ENCODE data around the gene OR2J3.
"Not testable (repeated sequence)": the region's sequence is repeated elsewhere in the genome, so short reads cannot be mapped to it uniquely, and the experiment has no call there.

OR2J3 gene

DNA sequence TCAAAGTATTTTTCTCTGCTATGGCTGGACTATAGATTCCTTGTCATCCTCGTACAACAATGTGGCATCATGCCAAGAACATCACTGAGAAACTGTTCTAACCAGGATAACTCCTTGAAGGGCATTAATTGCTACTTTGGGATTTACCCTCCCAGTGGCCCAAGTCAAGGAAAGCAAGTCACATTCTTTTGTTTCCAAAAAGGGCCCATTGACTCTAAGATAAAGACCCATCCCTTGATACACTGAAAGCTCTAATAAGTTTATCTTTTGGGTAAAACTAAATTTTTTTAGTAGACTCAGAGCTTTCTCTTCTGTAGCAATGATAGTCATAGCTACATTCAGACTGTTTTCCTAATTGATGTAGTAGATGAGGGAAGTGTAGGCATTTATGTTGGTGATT, at the start of gene OR2J3:
OR2J3 (plus strand) TSS at position 301 of the 400 bp plus-strand sequence. CDS start 3,833 bp downstream, outside the sequence.
- no peak for DNase-seq

- DNase-seq = peak; percentile 19
Measured at GRCh38 chr6:29071831-29072723, 35.8 kb upstream of the OR2J3 start.

- DNase-seq = no peak
Measured at GRCh38 chr6:29079203-29079602, 28.7 kb upstream of the OR2J3 start.

DNA sequence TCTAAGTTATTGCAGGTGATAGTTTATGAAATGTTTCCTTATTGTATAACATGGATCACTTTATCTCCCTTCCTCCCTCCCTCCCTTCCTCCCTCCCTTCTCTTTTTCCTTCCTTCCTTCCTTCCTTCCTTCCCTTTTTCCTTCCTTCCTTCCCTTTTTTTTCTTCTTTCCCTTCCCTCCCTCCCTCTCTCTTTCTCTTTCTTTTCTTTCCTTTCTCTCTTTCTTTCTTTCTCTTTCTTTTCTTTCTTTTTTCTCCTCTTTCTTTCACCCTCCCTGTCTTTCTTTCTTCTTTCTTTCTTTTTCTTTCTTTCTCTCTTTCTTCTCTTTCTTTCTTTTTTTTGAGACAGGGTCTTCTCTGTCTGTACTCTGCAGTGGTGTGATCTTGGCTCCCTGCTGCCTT, 26.5 kb upstream of the OR2J3 start:
- DNase-seq = no peak

DNA sequence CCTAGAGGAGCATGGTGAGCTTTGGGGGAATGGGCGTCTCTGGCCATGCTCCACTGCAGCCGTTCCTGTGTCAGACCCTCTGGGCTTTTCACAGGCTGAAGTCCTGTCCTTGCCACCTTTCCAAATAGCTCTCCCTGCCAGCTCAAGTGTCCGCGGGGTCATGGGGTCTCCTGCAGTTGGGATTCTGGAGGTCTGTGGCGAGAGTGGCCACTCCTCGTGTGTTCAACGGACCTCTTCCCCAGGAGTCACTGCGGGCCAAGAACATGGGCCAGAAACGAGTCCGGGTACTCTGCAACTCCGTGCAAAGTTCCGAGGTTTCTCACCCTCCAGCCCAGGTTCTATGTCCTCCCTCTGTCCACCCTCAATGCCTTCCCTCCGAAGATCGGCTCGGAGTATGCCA, 25.4 kb upstream of the OR2J3 start:
- no peak for DNase-seq

DNA sequence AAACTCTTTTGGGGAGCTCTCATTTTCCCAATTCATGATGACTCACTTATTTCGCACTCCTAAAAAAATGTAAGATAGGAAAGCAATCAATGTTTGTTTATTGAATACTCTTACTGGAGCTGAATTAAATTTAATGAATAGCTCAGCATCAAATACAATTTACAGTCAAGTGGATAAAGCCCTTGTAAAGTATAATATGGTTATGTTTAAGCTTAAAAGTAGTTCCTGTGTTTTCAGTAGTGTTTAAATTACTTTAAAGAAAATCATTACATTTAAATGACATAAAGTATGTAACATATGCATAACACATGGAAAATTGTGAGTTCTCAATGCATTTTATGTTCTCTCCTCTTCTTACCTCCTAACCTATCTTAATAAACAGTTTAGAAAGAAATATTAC, 20.6 kb upstream of the OR2J3 start, which contains the start of gene OR2B3:
OR2B3 (minus strand) TSS at position 101 of the 400 bp plus-strand sequence; CDS start at position 36, 65 bp downstream.
- DNase-seq = no peak

DNA sequence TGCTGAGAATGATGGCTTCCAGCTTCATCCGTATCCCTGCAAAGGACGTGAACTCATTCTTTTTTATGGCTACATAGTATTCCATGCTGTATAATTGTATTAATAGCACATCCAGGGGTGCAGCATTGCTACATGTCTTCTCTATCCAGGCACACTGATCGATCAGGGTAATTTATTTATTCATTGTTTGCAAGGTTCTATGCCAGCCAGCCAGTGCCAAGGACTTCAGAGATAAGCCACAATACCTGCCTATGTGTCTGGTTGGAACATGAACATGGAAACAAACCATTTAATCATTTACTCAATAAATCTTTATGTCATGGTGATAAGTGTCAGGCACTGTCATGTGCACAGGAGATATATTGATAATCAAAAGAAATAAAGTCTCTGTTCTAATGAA, 14.9 kb upstream of the OR2J3 start:
- no peak for DNase-seq

GRCh38 chr6:29097803-29098202, 10.1 kb upstream of the OR2J3 start:
- no peak for DNase-seq

DNA sequence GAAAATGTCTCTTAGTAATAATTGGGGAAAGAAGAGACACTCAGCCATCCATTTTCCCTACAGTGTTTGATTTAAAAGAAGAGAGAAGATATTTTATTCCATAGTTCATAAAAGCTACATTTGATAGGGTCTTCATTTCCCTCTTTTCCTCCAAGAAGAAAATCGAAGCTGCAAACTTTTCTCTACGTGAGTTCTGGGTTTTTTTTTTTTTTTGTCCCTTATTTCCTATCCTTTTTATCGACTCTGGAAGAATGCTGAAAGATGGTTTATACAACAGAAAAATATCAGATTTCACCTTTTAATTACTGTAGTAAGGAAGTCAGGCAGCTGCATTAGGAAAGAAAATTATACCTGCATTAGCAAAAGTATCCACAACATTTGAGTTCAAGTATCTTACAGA, 8.7 kb upstream of the OR2J3 start, which contains the start of gene OR2J1:
OR2J1 (plus strand) TSS at position 301 of the 400 bp plus-strand sequence. CDS start 1,453 bp downstream, outside the sequence.
- DNase-seq = no peak

DNA sequence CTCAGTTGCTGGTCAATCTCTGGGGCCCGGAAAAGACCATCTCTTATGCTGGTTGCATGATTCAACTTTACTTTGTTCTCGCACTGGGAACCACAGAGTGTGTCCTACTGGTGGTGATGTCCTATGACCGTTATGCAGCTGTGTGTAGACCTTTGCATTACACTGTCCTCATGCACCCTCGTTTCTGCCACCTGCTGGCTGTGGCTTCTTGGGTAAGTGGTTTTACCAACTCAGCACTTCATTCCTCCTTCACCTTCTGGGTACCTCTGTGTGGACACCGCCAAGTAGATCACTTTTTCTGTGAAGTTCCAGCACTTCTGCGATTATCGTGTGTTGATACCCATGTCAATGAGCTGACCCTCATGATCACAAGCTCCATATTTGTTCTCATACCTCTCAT, 4.3 kb downstream of the OR2J3 start:
- no peak for DNase-seq

- not testable (repeated sequence) for DNase-seq
Measured at GRCh38 chr6:29114964-29115363, 7.1 kb downstream of the OR2J3 start.

GRCh38 chr6:29129326-29130012, 21.6 kb downstream of the OR2J3 start:
- DNase-seq = no peak

GRCh38 chr6:29130644-29131043, 22.8 kb downstream of the OR2J3 start:
- DNase-seq = no peak

- DNase-seq = no peak
Measured at GRCh38 chr6:29131691-29132090, 23.8 kb downstream of the OR2J3 start.

DNA sequence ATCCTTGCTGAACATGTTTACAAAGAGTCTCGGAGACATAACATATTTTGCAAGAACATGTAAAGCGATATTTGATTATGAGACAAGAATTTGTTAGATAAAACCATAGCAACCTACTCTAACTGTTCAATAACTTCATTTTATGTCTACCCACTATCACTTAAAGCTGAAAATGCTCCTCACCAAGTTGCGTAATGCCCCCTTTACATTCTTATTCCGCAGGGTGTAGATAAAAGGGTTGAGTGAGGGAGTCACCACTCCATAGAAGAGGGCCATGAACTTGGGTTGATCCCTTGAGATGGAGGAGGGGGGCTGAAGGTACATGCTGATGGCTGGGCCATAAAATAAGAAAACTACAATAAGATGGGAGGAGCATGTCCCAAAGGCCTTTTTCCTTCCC, 29.9 kb downstream of the OR2J3 start:
- DNase-seq = no peak

DNA sequence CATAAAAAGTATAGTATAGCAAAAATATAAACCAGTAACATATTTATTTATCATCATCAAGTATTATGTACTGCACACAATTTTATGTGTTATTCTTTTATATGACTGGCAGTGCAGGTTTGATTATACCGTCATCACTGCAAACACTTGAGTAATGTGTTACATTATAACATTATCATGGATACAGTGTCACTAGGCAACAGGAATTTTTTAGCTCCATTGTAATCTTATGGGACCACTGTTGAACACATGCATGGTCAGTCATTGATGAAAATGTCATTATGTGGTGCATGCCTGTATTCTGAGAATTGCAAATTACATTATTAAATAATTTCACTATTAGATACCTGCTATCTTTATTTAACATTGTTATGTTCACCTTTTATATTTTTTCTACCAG, 33.7 kb downstream of the OR2J3 start:
- DNase-seq = no peak

- no peak for DNase-seq
Measured at GRCh38 chr6:29142309-29142708, 34.5 kb downstream of the OR2J3 start.

DNA sequence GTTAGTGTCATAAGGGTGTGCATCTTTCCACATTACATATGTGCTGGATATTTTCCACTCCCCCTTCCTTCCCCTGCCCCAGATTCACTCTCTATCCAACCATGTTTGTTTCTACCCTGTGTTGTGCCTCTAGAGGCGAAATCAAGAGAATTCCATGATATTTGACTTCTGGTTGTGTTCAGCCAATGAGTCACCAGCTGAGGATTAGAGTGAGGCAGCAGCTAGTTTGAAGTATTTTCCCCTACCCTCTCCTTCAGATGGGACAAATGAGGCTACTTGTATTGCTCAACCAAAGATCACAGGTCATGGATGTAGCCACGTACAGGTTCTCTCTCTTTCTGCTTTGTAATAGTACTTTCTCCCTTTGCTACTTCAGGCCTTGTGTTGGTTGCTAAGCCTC, 38.3 kb downstream of the OR2J3 start:
- no peak for DNase-seq

- no peak for DNase-seq
Measured at GRCh38 chr6:29147074-29147473, 39.2 kb downstream of the OR2J3 start.

- DNase-seq = not testable (repeated sequence)
Measured at GRCh38 chr6:29149444-29149843, 41.6 kb downstream of the OR2J3 start.

DNA sequence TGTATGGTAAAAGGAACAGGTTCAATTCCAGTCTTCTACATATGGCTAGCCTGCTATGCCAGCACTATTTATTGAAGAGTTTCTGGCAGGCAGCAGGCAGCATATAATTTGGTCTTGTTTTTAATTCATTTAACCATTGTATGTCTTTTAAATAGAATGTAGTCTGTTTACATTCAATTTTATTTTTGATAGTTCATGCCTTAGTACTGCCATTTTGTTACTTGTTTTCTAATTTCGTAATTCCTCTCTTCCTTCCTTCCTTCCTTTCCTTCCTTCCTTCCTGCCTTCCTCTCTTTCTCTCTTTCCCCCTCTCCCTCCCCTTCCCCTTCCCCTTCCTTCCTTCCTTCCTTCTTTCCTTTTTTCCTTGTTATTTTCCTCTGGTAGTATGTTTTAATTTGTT, 45.2 kb downstream of the OR2J3 start:
- no peak for DNase-seq

- DNase-seq = not testable (repeated sequence)
Measured at GRCh38 chr6:29155182-29155581, 47.3 kb downstream of the OR2J3 start.

DNA sequence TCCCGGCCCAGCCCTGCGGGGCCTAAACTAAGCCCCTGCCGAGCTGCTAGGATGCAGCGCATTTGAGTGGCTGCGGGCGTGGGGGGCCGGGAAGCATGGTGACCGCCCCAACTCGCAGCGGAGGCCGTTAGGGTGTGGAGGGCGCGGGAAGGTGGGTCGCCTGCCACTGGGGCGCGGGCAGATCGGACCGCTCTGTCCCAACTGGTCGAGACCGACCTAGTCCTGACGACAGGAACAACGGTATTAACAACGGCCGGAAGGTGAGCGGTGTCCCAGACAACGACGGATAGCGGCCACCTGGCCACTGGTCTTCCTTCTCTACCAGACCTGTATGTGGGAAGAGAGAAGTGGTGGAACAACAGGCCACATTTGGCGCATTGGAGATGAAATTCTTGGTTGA, 52.1 kb downstream of the OR2J3 start:
- DNase-seq = not testable (repeated sequence)
